Panc1 (cell line): ENCODE results near the gene ARHGEF26. TPM values are rescaled to one million over a fixed set of nuclear protein-coding genes. Genes with fewer than 3 reads are reported as not detected.

Experiments used
- ATAC-seq: fragments of 200-7000 bp; cut with Tn5 transposase; 2 replicates; pipeline ENCODE4 v1.9.1; 2020; ENCODE audit warnings: mild to moderate bottlenecking, moderate library complexity
- BruUV-seq: library from RNA; stranded (reverse); fragments of 400-500 nt; replicated peaks from 2 replicates; lab custom pipeline; 2021; lab: Mats Ljungman, UMichigan
- CTCF ChIA-PET: fragments of 300-600 bp; sonication (Branson Sonifier 250); formaldehyde crosslinking; loops from one replicate; lab custom pipeline; 2022; ENCODE audit warnings: antibody characterized with exemption; lab: Charles Lee
- POLR2A ChIA-PET: fragments of 300-600 bp; sonication (Branson Sonifier 250); formaldehyde crosslinking; loops from one replicate; lab custom pipeline; 2022; ENCODE audit warnings: antibody characterized with exemption; lab: Charles Lee
- DNase-seq: peaks from one replicate; pipeline ENCODE4 v3.0.0-alpha.2; 2010; ENCODE audit warnings: low read depth, low spot score
- H3K27ac ChIP-seq: 2 replicates; pipeline ENCODE4 v1.5.1; 2011; ENCODE audit warnings: mild to moderate bottlenecking, low read length, inconsistent platforms
- H3K27me3 ChIP-seq: fragments of 200-500 bp; sonication (Bioruptor generic); 2 replicates; pipeline ENCODE4 v1.6.0; 2014; ENCODE audit warnings: low read length, inconsistent platforms; ENCODE audit not compliant: control insufficient read depth, insufficient read depth
- H3K36me3 ChIP-seq: fragments of 200-500 bp; sonication (Bioruptor generic); 2 replicates; pipeline ENCODE4 v1.5.1; 2014; ENCODE audit warnings: inconsistent platforms, mild to moderate bottlenecking, low read length, moderate library complexity; ENCODE audit not compliant: control insufficient read depth, insufficient read depth
- H3K4me1 ChIP-seq: 2 replicates; pipeline ENCODE4 v1.5.1; 2011; ENCODE audit warnings: inconsistent platforms, mild to moderate bottlenecking, low read length, moderate library complexity; ENCODE audit not compliant: control insufficient read depth, insufficient read depth
- H3K4me3 ChIP-seq, 2 experiments: 2 replicates each; pipeline ENCODE4 v1.5.1; 2011 to 2012; ENCODE audit warnings: low read depth in 2 of 2, low read length in 2 of 2, mild to moderate bottlenecking in 2 of 2, inconsistent platforms in 1 of 2, moderate library complexity in 1 of 2
- H3K9me3 ChIP-seq: fragments of 200-500 bp; sonication (Bioruptor generic); 2 replicates; pipeline ENCODE4 v1.5.1; 2014; ENCODE audit warnings: low read depth, mild to moderate bottlenecking, inconsistent platforms, low read length, moderate library complexity; ENCODE audit not compliant: control insufficient read depth, insufficient read depth
- POLR2AphosphoS5 ChIP-seq: IDR thresholded peaks from 2 replicates; pipeline ENCODE4 v1.6.1; 2012; ENCODE audit warnings: mild to moderate bottlenecking, low read depth, low read length, moderate library complexity
- SIN3A ChIP-seq: IDR thresholded peaks from 2 replicates; pipeline ENCODE4 v1.6.1; 2012; ENCODE audit warnings: low read depth, mild to moderate bottlenecking, low read length, moderate library complexity, borderline replicate concordance; ENCODE audit not compliant: insufficient read depth
- TCF7L2 ChIP-seq: IDR thresholded peaks from 2 replicates; pipeline ENCODE4 v1.6.1; 2011; ENCODE audit warnings: mild to moderate bottlenecking, low read depth, low read length, inconsistent platforms
- in situ Hi-C: cut with HindIII; loops from 2 replicates; pipeline ENCODE4 v1.10.0; 2016; ENCODE audit warnings: low sequenced_read_pairs, low pct_unique_long_range_greater_than_20kb
- intact Hi-C: fragments of 100-400 bp; cut with micrococcal nuclease; formaldehyde crosslinking; loops from one replicate; pipeline ENCODE4 v1.10.0; 2022; ENCODE audit not compliant: unreplicated experiment
- total RNA-seq: library from RNA; stranded (reverse); gene quantifications from one replicate; pipeline ENCODE4 v1.2.1, GENCODE V29; 2021; ENCODE audit not compliant: unreplicated experiment
- TF ChIP-seq, protein P1 (sequence below): fragments of 450-650 bp; IDR thresholded peaks from 2 replicates; pipeline ENCODE4 v1.5.1; 2017; ENCODE audit warnings: mild to moderate bottlenecking
- TF ChIP-seq, protein P2 (sequence below), 2 experiments: IDR thresholded peaks; 2 replicates each; pipeline ENCODE4 v1.6.1; 2011 to 2012; ENCODE audit warnings: low read depth in 2 of 2, control low read depth in 1 of 2, low read length in 1 of 2, mild to moderate bottlenecking in 1 of 2, moderate library complexity in 1 of 2; ENCODE audit not compliant: insufficient read depth in 1 of 2

Gene ARHGEF26
- total RNA-seq, 1 experiment from 2014 or later, result 2.0 TPM

DNA sequence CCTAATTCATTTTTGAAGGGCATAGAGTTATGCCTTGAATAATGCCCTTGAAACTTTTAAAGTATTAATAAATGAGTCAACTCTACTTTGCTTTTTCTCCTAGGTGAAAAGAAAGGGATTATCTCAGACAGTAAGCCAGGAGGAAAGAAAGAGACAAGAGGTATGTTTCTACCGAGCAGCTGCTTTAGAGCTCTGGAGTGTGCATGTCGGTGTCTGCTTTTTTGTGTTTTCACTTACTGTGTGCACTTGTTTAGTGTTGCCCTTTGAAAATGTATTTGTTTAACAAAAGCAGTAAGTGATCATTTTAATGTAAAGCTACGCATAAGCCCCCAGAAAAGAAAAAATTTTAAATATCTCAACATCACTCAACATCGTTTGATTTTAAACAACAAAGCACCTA, 28.1 kb downstream of the ARHGEF26 start:
- in situ Hi-C loops (no loop called here), intact Hi-C loops (no loop called here)
- ChIA-PET CTCF (interaction anchor here (0.7 kb wide), 1 partner anchor 30 kb away, joined by 5 read pairs; no protein-coding TSS in a partner anchor), POLR2A (no interaction called here)
- no peaks in the 10 kb centered on the region for H3K9me3 ChIP-seq
- no peaks in the 10 kb centered on the region for H3K4me1 ChIP-seq
- no peak overlapping the region for H3K4me3 ChIP-seq
- no peaks in the 10 kb centered on the region for H3K36me3 ChIP-seq
- BruUV-seq, result no TSS peak
- TF ChIP-seq, protein P1, sequence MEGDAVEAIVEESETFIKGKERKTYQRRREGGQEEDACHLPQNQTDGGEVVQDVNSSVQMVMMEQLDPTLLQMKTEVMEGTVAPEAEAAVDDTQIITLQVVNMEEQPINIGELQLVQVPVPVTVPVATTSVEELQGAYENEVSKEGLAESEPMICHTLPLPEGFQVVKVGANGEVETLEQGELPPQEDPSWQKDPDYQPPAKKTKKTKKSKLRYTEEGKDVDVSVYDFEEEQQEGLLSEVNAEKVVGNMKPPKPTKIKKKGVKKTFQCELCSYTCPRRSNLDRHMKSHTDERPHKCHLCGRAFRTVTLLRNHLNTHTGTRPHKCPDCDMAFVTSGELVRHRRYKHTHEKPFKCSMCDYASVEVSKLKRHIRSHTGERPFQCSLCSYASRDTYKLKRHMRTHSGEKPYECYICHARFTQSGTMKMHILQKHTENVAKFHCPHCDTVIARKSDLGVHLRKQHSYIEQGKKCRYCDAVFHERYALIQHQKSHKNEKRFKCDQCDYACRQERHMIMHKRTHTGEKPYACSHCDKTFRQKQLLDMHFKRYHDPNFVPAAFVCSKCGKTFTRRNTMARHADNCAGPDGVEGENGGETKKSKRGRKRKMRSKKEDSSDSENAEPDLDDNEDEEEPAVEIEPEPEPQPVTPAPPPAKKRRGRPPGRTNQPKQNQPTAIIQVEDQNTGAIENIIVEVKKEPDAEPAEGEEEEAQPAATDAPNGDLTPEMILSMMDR, result no peak
- no peak for DNase-seq
- no peak overlapping the region for H3K27ac ChIP-seq
- H3K27me3 ChIP-seq, result no peaks in the 10 kb centered on the region
- ATAC-seq, result no peak

- TF ChIP-seq POLR2AphosphoS5, result no peak
- TF ChIP-seq SIN3A, result no peak
- TF ChIP-seq, protein P2, sequence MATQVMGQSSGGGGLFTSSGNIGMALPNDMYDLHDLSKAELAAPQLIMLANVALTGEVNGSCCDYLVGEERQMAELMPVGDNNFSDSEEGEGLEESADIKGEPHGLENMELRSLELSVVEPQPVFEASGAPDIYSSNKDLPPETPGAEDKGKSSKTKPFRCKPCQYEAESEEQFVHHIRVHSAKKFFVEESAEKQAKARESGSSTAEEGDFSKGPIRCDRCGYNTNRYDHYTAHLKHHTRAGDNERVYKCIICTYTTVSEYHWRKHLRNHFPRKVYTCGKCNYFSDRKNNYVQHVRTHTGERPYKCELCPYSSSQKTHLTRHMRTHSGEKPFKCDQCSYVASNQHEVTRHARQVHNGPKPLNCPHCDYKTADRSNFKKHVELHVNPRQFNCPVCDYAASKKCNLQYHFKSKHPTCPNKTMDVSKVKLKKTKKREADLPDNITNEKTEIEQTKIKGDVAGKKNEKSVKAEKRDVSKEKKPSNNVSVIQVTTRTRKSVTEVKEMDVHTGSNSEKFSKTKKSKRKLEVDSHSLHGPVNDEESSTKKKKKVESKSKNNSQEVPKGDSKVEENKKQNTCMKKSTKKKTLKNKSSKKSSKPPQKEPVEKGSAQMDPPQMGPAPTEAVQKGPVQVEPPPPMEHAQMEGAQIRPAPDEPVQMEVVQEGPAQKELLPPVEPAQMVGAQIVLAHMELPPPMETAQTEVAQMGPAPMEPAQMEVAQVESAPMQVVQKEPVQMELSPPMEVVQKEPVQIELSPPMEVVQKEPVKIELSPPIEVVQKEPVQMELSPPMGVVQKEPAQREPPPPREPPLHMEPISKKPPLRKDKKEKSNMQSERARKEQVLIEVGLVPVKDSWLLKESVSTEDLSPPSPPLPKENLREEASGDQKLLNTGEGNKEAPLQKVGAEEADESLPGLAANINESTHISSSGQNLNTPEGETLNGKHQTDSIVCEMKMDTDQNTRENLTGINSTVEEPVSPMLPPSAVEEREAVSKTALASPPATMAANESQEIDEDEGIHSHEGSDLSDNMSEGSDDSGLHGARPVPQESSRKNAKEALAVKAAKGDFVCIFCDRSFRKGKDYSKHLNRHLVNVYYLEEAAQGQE (IDR thresholded peaks at IDR 0.05; ENCODE audit: insufficient read depth in 1 of 2, low read depth in 2 of 2, low read length in 1 of 2), result no peak
- CTCF ChIA-PET, result no interaction called here
- Histone ChIP-seq H3K4me3 (no peak overlapping the region), H3K27me3 (no peaks in the 10 kb centered on the region), H3K27ac (no peak overlapping the region), H3K9me3 (no peaks in the 10 kb centered on the region), H3K4me1 (no peaks in the 10 kb centered on the region), H3K36me3 (no peaks in the 10 kb centered on the region)
- in situ Hi-C loops (no loop called here), intact Hi-C loops (no loop called here)
- DNase-seq (no peak), ATAC-seq (0 out of 2 replicates have a peak, but pooled peaks have one; percentile 38)
- no TSS peak for BruUV-seq
- POLR2A ChIA-PET, result no interaction called here
These were observed 30.8 kb downstream of the ARHGEF26 start for GRCh38 chr3:154151969-154152368.

DNA sequence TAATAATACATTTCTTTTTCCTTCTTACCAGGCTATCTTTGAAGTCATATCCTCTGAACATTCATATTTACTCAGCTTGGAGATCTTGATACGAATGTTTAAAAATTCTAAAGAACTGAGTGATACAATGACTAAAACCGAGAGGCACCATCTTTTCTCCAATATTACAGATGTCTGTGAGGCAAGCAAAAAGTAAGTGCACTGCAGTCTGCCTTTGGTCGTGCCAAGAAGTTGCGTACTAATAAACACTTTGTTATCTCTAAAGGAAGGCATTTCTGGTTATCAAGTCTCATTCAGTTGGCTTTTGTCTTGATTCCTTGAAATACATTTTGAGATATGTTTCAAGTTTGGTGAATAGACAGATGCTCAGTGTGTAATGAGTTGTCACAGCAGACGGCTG, 31.6 kb downstream of the ARHGEF26 start:
- ATAC-seq, result no peak
- Histone ChIP-seq H3K4me1 (no peaks in the 10 kb centered on the region), H3K4me3 (no peak overlapping the region), H3K36me3 (no peaks in the 10 kb centered on the region), H3K27me3 (no peaks in the 10 kb centered on the region), H3K27ac (no peak overlapping the region), H3K9me3 (no peaks in the 10 kb centered on the region)
- CTCF ChIA-PET, result no interaction called here
- intact Hi-C loops, result no loop called here
- in situ Hi-C loops, result no loop called here
- BruUV-seq, result no TSS peak
- POLR2A ChIA-PET, result no interaction called here
- DNase-seq, result no peak
- TF ChIP-seq, protein P1, result no peak
- TF ChIP-seq SIN3A, result no peak
- no peak for TF ChIP-seq TCF7L2
- TF ChIP-seq POLR2AphosphoS5, result no peak
- TF ChIP-seq, protein P2 (IDR thresholded peaks at IDR 0.05; ENCODE audit: insufficient read depth in 1 of 2, low read depth in 2 of 2, low read length in 1 of 2), result no peak
